ENCODE results near the gene PSD4.
A peak's percentile ranks its signal among the peaks of the same experiment; 100 is the strongest.

PSD4 gene

DNA sequence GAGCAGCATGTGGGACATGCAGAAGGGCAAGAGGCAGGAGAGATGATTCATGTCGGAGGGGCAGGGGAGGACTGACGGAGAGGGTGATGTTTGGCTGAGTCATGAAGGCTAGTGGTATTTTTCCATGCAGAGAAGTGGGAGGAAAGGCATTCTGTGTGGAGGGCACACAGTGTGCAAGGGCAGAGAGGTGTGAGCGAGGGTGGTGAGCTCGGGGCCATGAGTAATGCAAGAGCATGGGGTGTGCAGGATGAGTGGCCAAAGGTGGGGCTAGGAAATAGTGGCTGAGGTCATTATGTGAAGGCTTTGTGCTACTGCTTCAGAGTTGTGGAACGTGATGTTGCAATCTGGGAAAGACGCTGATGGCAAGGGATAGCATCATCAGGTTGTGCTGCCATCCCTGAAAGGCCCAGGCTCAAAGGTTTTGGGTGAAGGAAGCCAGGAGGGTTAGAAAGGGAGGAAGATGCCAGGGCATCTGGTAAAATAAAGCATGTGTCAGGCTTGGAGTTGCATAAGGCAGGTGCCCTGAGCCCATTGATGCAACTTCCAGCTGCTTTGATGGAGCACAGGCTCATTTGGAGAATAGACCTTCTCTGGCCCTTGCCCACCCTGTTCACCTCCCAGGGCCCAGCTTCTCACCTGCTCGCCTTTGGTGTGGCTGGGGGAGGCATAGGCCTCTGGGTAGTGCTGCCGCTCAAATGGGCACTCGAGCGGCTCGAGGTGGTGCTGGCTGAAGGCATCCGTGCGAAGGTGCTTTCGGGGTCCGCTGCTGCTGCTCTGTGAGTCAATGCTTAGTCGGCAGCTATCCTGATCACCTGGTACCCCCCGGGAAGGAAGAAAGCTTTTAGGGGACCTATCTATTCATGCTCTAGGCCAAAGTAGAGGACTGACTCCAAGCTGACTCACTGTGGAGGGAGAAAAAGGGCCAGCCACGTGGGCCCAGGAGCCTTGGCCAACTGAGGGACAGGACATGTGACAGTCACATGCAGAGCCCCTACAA lies 67.4 kb downstream of the PSD4 start:
- peak; percentile 8 for DNase-seq

DNA sequence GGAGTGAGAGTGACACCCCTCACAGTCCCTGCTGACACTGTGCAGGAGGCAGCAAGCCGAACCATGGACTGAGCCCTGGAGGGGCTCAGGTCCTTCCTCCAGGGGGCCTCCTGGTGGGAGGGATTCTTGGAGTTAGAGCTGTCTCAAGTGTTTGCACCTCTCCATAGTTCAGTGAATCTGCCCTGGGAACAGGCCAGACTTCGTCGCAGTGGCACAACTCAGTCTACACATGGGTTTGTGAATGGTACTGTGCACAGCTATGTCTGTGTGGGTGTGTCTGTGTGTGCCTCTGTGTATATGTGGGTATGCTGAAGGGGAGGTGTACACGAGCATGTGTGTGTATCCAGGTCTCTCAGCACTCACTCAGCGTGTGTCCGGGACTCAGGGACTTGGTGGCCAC lies 68.6 kb downstream of the PSD4 start:
- no peak for DNase-seq

DNA sequence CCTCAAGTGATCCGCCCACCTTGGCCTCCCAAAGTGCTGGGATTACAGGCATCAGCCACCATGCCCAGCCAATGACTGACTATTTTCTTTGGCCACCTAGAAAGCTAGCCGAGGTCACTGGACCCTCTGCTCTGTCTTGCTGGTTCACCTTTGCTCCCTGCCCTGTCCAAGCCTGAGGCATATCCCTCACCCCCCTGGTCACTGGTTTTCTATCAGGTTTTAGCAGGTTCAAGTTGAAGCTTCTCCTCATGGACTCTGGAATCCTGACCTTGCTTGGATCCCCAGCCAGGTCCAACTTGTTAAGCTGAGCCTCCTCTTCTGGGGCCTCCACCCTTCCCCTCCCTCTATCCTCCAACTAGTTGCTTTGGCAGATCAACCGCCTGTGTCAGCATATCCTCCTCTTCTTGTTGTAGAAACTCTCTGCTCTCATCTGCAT lies 71.5 kb downstream of the PSD4 start:
- no peak for DNase-seq

DNA sequence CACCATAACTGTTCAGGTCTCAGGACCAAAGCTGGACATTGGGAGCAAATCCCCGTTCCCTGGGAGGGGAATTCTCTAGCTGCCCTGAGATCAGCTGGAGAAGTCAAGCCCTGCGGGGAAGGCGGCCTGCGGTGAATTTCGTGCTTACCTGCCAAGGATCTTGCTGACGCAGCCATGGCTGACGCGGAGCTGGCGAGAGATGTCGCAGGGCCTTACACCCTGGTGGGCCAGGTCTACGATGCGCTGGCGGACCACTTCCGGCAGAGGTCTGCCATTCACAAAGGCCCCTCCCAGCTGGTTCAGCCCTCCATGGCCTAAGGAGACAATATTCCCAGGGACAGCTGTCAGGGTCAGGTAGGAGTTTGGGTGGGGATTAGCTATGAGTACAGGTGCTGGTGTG lies 72.8 kb downstream of the PSD4 start:
- DNase-seq, result no peak

DNA sequence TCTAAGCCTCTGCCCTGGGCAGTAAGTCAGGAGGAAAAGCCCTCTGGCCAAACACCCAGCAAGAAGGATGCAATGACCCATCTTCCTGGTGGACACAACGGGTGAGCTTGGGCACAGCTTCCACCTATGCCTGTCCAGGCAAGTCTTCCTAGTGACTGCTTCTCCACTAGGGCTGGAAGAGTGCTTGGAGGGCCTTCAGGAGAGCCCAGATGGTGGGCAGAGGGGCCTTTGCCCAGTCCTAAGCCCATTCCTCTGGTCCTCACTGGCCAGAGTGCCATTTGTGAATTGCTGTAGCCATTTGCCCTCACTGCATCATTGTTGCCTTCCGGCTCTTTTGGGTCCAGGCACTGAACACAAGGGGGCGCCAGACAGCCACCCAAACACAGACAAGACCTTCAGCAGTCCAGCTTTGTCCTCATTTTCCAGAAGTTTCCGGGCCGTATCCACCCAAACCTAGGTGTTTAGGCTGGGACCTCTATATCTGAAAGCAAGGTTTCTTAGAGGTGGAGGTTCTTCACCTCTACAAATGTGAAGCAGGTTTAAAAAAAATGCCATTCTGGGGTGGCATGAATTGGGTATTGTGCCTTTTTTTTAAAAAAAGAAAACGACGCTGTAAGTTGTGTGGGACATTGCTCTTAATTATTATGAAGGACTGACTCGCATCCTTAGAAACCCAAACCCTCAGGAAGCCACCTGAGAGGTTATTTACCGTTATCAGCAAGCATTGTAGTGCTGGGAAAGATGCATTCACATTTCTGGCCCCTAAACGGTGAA lies 75.4 kb downstream of the PSD4 start:
- DNase-seq, result no peak

DNA sequence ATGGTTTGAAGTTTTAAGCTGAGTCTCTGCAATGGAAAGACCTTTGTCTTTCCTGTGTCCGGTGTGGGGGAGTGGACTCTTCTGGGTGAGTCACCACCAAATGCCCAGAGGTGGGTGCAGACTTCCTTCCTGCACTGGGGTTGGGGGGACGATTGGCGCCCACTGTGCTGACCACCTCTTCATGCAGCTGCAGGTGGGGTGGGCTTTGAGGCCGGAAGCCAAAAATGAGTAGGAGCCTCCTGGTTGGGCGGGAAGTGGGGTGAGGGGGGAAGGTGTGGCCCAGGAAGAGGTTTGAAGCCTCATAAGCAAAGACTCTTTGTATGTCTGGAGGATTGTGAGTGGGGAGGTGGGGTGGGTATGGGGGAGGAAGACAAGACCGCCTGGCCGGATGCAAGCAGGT lies 77.3 kb downstream of the PSD4 start:
- no peak for DNase-seq

DNA sequence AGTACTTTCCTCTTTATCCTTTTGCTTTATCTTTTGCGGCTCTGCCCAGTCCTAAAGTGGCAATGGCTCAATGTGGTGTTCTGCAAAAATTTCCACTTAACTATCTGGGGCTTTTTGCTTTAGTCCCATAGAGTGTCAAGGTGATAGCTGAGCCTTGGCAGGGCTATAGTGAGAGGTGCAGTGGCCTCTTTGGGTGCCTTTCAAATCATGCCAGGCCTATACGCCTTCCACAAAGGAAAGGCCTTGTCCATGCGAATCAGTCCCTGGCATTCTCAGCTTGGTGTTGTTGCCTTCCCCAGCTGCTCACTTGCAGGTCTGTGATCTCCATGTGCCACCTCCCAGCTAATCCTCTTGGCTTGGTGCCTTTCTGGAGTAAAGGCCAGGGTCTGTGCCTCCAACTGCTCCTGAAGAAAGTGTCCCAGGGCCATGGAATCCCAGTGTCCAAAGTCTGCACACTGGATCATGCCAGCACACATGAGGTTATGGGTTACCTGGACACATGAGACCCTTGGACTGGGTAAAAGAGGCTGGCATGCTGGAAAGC lies 78.3 kb downstream of the PSD4 start:
- DNase-seq, result no peak

DNA sequence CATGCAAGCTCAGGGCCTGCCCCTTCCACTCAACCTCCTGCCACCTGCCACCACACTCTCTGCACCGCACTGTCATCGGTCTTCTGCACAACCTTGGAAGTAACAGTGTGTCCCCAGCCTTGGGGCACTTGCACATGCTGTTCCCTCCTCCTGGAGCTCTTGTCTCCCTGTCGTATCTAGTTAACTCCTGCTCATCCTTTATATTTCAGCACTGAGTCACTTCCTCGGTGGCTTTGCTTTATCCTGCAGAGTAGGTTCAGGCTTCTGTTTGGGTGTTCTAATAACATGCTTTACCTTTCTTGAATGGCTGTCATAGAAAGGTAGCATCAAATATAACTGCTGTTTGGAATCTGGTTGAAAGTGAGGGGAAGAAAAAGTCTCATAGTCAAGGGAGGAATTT lies 79.7 kb downstream of the PSD4 start:
- DNase-seq, result no peak

DNA sequence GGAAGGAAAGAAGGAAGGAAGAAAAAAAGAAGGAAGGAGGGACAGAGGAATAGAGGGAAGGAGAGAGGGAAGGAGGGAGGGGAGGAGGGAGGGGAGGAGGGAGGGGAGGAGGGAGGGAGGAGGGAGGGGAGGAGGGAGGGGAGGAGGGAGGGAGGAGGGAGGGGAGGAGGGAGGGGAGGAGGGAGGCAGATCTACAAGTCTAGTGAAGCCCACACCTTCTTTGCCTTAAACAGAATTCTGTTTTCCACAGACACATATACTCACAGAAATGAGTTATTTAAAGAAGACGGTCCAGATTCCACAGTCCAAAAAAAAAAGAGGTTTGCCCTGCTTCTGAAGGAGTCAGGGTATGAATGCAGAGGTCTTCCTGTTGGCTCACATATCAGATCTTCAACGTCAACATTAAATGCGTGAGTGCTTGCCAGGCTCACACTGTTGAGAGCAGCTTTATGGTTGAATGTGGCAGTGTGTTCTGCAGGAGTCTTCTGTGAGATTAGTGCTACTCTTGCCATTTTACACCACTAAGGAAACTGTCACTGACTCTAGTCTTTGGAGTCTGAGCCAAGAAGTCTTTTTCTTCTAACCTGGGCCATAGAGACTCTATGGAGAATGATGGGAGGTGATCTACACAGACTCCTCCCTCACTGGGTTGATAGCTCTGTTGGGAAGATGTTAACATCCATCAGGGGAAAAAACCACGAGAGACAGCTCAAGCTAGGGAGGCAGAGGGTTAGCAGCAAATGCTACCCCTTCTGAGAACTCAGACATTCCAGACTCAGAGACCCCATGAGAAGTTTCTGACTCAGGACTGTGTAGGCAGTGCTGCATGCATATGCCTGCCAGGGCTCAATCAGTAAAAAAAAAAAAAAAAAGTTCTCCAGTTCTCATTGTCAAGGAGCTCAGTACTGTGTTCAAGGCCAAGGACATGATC lies 81.6 kb downstream of the PSD4 start:
- DNase-seq, result no peak

DNA sequence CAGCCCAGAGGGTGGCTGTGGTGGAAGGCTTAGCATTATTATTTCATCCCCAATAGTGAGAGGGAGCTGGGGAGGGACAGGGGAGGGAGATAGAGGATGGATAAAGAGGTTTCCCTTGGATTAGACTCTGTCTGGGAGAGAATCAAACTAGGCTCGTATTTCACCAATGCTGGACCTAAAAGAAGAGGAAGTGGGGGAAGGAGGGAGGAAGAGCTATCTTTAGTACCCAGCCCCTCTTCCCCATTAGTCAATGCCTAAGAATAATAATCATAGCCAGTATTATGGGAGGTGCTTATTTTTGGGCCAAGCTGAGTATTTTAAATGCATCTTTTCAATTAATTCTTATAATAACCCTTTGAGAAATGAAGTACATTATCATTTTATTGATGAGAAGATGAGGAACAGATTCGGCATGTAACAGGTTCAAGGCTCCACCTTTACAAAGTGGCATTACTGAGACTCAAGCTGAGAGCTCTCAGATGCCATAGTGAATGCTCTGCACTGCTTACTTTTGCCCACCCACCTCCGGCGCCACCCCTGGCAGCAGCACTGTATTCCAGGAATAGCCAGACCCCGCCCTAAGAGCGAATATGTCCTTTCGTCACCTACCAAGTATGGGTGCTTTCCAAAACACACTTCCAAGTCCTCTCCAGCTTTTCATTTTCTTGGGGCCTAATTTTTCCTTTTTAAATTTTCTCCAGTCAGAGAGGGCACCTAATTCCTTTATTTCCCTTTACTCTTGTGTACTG lies 83.9 kb downstream of the PSD4 start:
- DNase-seq, result no peak

DNA sequence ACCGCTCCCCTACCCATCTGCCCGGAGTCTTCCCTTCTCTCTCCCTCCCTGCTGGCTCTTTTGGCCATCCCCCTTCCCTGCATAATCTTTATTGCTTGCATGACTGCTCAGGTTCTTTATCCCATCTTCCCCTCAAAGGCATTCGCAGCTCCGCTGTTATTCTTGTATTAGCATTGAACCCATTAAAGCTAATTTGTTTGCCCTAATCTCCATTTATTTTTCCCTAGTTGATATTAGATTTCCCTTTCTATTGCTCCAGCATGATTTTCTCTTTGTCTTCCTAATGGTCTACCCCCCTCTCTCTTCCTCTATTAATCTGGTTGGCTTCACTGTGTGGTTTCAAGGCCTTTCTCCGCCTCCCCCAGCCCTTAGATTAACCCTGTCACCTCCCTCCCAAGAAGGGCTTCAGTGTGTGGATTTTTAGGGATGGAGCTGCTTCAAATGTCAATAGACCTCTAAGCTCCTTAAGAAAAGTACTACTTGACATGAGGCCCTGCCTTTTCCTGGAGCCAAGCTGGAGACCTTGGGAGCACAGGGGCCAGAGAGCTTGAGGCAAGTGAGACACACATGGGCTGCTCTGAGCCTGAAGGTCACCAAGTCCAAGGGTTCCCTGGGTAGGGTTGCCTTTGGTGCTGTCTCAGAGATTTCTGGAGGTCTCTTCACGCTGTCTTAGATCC lies 84.8 kb downstream of the PSD4 start:
- no peak for DNase-seq
